Vagina (tissue), 2 donors: ENCODE data around the gene ABCC1.

Experiments
- POLR2AphosphoS5 ChIP-seq, 2 donors: sonication (generic); formaldehyde crosslinking; IDR thresholded peaks; one replicate each; pipeline ENCODE4 v1.9.0; 2017; ENCODE audit warnings: antibody characterized with exemption in 2 of 2, mild to moderate bottlenecking in 2 of 2, low read depth in 1 of 2; ENCODE audit not compliant: insufficient read depth in 1 of 2
- TF ChIP-seq, protein P1 (sequence below), 3 experiments: fragments of 450-650 bp in 2 of 3; fragments of 200-600 bp in 1 of 3; sonication (generic) in 1 of 3; IDR thresholded peaks; one replicate each; pipeline ENCODE4 v1.5.1; 2017 to 2019; ENCODE audit warnings: antibody characterized with exemption in 3 of 3, mild to moderate bottlenecking in 2 of 3, moderate library complexity in 2 of 3

DNA sequence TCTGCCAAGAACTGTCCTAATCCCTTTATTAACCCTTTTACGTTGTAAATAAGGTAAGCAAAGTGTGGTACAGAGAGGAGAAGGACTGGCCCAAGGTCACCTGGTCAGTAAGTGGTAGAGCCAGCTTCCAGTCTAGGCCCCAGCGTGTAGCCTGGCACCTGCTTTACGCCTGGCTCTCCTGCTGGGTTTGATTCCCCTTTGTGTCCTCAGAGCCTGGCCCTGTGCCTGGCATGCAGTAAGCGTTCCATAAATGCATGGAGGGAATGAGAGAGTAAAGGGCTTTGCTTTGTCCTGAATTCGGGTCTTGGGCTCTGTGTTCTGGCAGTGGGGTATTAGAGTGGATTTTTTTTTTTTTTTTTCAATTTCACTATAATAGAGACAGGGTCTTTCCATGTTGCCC is 62.7 kb downstream of the ABCC1 start:
- TF ChIP-seq POLR2AphosphoS5 (IDR thresholded peaks at IDR 0.05; ENCODE audit: insufficient read depth in 1 of 2, low read depth in 1 of 2): no peak
- TF ChIP-seq, protein P1, sequence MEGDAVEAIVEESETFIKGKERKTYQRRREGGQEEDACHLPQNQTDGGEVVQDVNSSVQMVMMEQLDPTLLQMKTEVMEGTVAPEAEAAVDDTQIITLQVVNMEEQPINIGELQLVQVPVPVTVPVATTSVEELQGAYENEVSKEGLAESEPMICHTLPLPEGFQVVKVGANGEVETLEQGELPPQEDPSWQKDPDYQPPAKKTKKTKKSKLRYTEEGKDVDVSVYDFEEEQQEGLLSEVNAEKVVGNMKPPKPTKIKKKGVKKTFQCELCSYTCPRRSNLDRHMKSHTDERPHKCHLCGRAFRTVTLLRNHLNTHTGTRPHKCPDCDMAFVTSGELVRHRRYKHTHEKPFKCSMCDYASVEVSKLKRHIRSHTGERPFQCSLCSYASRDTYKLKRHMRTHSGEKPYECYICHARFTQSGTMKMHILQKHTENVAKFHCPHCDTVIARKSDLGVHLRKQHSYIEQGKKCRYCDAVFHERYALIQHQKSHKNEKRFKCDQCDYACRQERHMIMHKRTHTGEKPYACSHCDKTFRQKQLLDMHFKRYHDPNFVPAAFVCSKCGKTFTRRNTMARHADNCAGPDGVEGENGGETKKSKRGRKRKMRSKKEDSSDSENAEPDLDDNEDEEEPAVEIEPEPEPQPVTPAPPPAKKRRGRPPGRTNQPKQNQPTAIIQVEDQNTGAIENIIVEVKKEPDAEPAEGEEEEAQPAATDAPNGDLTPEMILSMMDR (IDR thresholded peaks at IDR 0.05): no peak
